Measurements from ENCODE around the gene SELENOK.

The SELENOK gene

GRCh38 chr3:53883008-53883407 is 8.7 kb downstream of the SELENOK start:
- no peak for DNase-seq (ENCODE audit: low read depth in 2 of 2)

DNA sequence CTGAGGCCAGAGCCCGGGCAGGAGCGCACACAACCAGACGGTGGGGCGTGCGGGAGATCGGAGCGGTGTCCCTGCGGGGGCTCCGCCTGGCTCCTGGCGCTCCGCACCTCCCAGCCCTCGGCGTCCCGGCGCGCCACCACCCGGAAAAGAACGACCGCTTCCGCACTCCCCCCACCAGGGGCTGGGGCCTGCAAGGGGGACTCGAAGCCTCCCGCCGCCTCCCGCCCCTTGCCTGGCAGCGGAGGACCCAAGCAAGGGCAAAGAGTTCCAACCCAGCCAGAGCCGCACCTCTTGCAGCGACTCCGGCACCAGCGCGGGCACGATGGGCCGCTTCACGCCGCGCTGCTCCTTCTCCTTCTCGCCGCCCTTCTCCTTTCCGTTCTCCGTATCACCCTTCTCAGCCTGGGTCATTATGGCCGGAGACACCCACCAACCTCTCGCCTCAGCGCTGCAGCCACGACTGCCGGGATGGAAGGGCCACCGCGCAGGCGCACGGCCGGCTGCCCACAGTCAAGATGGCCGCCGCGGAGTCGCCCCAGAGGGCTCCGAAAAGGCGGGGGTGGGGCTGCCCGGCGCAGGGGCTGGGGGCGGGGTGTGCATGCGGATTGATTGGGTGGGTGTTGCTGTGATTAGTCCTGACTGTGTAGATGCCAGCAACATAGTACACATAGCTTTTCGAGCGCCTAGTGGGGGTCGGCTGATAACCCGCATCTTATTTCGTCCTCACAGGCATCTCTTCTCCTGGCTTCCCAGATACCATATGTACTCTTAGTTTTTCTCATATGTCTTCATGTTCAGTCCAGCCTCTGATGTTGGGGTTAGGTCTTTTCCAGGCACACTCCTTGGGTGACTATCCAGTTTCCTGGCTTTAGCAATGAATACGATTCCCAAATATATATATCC is 9.7 kb downstream of the SELENOK start, which contains the start of gene ACTR8:
ACTR8 (minus strand) TSS at position 462 of the 903 bp plus-strand sequence; CDS start at position 411, 51 bp downstream.
- DNase-seq (ENCODE audit: low read depth in 2 of 2), result peak; percentile 72 to 78

DNA sequence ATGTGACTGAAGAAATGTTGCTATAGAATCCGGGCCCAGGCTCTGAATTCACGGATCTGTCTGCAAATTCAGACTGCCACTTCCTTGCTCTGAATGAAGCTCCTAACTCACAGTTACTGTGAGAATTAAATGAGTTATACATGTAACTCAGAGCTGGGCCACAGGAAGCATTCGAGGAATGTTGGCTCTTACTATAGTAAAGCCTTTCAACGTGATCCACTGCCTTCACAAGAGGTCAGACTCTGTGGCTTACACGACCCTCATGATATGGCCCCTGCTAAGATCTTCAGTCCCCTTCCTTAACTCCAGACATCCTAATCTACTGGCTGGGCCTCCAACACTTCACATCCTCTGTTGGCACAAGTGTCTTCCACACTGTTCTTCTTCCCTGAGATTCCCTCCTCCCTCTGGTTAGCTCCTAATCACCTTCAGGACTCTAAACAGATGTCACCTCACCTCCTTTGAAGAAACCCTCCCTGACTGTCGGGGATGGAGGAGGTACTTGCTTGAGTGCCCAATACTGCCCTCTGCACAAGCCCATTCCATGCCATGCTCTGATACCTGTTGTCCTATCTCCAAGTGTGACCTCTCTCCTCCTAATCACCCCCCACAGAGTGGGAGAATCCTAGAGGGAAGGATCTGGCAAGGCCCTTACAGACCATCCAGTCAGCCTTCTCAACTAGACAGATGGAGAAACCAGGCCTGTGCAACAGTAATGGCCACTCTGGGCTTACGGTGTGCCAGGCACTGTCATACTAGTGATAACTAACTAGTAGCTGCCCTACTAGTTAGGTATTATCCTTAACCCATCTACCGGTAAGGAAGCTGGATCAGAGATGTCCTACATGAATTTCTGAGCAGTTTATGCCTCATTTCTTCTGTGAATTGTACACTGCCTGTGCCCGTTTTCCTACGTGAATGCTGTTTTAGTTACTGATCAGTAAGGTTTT is 11.0 kb downstream of the SELENOK start:
- DNase-seq (ENCODE audit: low read depth in 2 of 2), result no peak

DNA sequence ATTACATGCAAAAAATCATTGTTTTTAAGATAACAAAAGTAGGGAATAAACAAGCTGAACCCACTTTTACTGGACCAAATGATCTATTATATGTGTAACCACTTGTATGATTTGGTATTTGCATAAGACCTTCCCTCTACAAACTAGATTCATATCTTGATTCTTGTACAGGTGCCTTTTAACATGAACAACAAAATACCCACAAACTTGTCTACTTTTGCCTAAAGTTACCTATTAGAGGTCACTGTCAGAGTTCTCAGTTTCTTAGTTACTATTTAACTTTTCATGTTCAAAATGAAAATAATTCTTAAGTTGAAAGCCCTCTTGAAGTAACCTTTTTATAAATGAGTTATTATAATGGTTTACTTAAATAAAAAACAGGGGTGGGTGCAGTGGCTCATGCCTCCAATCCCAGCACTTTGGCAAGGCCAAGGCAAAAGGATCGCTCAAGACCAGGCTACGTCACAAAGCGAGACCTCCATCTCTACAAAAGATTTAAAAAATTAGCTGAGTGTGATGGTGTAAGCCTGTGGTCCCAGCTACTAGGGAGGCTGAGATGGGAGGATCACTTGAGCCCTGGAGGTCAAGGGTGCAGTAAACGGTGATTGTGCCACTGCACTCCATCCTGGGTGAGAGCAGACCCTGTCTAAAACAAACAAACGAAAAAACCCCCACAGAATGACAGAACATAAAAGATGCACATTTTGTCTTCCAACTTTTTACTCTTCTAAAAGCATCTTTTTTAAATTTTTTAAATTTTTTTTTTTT is 25.7 kb downstream of the SELENOK start:
- no peak for DNase-seq (ENCODE audit: low read depth in 2 of 2)

DNA sequence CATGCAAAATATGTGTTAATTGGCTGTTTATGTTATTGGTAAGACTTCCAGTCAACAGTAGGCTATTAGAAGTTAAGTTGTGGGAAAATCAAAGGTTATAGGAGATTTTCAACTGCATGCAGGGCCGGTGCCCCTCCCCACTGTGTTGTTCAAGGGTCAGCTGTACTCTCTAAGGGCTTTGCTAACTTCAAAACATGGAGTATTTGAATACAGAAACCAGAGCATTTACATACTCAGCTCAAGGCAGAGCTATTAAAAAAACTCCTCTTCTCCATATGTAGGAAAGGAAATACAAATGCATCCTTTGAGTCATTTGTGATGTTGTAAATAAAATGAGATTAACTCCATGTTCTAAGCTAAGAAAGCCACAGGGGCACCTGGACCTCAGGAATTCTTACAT is 28.5 kb downstream of the SELENOK start:
- no peak for DNase-seq (ENCODE audit: low read depth in 2 of 2)

DNA sequence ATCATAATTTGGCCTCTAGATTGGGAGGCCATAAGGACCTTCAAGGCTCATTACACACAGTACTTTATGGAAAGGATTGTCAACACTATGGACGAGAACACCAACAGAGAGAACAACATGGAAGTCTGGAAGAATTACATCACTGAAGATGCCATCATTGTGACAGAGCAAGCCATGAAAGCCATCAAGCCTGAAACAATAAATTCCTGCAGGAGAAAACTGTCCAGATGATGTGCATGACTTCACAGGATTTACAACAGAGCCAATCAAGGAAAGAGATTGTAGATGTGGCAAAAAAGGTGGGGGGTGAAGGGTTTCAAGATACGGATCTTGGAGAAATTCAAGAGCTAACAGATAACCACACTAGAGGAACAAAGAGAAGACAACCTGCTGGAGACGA is 29.4 kb downstream of the SELENOK start:
- no peak for DNase-seq (ENCODE audit: low read depth in 2 of 2)

- no peak for DNase-seq (ENCODE audit: low read depth in 2 of 2)
Observed at GRCh38 chr3:53860196-53860595, 31.5 kb downstream of the SELENOK start.

GRCh38 chr3:53859178-53859577 is 32.5 kb downstream of the SELENOK start:
- no peak for DNase-seq (ENCODE audit: low read depth in 2 of 2)

DNA sequence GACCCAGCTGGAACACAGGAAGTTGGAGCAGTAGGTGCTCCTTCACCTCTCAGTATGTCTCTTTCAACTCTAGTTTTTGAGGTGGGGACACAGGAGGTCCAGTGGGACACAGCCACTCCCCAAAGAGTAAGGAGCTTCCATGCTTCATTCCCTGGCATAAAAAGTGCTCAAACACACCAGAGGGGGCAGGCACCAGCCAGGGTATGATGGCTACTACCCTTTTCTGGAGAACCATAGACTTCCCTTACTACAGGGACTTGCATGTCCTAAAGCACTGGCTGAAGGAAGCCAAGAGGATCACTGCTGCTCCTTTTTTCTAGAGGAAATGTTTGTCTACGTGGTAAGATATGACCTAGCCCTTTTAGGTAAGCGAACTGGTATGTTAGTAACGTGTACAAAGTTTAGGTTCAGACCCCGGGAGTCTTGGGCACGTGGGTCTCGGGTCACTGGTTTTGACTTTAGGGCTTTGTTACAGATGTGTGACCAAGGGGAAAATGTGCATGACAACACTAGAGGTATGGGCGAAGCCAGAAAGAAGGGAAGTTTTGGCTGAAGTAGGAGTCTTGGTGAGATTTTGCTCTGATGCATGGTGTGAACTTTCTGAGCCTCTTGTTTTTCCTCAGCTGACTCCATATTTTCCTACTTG is 33.4 kb downstream of the SELENOK start:
- DNase-seq (ENCODE audit: low read depth in 2 of 2), result no peak

DNA sequence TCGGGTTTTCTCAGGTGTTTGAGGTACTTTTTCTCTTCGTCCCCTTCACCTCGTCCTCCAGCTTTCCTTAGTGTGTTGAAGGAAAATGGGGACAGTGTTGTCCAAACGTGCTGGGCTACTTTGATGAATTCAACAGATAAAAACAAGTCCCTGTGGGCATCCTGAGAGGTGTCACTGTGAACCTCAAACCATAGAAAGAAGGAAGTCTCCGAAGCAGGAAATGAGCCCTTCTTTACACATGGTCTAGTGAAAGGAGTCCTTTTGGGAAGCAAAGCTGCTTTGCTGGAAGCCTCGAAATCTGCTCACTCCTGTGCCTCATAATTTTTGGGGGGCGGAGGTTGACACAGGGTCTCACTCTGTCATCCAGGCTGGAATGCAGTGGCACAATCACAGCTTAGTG is 34.7 kb downstream of the SELENOK start:
- DNase-seq (ENCODE audit: low read depth in 2 of 2), result no peak

GRCh38 chr3:53850895-53851294 is 40.8 kb downstream of the SELENOK start:
- no peak for DNase-seq (ENCODE audit: low read depth in 2 of 2)

DNA sequence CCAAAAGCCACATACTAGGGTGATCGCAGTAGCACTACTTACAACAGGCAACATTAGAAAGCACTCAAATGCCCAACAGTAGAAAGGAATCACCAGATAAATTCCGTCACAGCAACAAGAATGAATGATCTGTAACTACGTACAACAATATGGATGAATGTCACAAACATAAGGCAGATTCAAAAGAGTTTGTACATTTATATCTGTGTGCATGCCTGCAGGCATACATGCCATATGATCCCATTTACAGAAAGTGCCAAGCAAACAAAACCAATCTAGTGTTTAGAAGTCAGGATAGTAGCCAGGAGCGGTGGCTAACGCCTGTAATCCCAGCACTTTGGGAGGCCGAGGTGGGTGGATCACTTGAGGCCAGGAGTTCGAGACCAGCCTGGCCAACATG is 41.7 kb downstream of the SELENOK start:
- no peak for DNase-seq (ENCODE audit: low read depth in 2 of 2)

DNA sequence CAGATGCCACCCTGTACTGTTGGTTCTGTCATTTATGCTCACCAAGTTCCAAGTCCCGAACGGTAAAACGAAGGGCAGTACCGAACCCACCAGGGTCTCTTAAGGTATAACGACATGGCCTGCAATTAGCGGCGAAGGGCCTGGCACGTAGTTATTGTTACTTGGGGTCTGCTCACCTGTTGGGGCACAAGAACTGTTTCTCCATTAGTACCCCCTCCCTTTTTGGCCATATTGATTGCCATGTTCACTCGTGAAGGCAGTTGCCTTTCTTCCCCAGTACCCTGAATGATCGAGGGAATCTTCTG is 44.9 kb downstream of the SELENOK start:
- DNase-seq (ENCODE audit: low read depth in 2 of 2), result no peak

DNA sequence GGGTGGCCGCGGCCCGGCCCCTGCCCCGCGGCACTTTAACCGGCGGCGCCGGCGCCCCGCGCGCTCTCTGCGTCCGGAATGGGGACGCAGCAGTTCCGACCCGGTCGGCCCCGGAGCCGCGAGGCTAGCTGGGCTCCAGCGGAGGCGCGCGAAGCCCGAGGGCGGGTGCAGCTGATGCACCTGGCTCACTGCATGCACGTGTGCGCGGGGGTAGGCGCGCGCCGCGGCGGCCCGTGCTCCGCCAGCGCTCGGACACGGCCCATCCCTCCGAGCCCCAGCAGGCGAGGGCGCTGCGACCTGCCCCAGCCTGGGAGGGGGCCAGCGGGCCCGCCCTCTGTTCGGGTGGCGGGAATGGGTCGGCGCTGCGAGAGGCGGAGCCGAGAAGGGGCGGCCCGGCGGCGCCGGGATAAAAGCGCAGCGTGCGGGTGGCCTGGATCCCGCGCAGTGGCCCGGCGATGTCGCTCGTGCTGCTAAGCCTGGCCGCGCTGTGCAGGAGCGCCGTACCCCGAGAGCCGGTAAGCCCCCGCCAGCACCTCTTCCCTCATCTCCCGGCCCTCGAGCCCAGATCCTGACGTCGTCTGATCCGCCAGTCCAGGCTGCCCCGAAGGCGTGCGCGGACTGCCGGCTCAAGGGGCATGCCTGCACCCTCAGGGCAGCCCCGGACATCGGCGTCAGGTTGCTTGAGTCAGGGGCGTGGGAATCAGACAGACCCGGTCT is 45.4 kb downstream of the SELENOK start, which contains the start of the genes CHDH and IL17RB:
CHDH (minus strand) TSS at position 286 of the 717 bp plus-strand sequence. CDS start 22,411 bp downstream, outside the sequence.
IL17RB (plus strand) TSS at position 435 of the 717 bp plus-strand sequence; CDS start at position 456, 21 bp downstream.
- DNase-seq (ENCODE audit: low read depth in 2 of 2), result peak; percentile 12 to 19

DNA sequence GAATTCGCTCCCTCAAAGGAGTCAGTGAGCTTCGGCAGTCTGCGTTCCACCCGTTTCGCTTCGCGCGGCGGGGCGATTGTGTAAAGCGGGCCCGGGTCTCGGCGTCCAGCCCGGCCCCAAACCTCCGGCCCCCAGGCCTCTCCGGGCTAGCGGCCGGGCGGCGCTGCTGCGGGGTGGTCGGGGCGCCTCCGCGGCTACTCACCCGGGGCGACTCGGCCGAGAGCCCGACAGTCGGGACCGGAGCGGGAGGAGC is 45.9 kb downstream of the SELENOK start:
- no peak for DNase-seq (ENCODE audit: low read depth in 2 of 2)

DNA sequence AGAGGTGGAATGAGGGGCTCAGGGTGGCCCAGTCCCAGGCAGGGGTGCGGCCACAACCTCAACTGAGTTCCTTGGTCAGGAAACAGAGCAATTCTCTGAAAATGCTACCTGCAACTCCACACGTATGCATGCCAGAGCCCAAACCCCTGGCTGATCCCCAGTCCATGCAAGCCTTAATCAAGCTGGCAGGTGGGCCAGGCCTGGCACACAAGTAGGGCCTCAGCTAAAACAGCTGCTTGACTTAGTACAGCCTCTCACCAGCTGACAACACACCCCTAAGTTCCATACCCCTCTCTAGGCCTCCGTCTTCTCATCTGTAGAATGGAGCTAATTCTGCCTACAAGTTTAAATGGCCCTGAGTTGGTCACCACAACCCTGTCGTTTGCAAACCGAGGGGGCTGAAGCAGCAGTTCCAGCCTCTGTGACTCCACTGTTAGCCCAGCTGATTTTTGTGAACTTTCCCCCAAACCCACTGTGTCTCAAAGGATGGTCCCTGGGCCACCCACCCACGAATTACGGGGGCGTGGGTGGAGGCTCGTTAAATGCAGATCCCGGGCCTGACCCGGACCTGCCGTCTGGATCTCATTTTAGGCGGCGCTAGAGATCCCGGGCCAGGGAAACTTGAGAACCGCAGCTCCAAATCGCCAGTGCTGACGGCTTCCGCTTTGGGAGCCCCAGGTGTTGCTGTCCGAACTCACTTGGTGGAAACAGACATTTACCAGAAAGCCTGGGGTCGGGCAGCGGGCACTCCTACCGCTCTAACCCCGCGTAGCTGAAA is 46.4 kb downstream of the SELENOK start:
- no peak for DNase-seq (ENCODE audit: low read depth in 2 of 2)

- DNase-seq (ENCODE audit: low read depth in 2 of 2), result no peak
Observed at GRCh38 chr3:53844262-53845102, 47.2 kb downstream of the SELENOK start.

DNA sequence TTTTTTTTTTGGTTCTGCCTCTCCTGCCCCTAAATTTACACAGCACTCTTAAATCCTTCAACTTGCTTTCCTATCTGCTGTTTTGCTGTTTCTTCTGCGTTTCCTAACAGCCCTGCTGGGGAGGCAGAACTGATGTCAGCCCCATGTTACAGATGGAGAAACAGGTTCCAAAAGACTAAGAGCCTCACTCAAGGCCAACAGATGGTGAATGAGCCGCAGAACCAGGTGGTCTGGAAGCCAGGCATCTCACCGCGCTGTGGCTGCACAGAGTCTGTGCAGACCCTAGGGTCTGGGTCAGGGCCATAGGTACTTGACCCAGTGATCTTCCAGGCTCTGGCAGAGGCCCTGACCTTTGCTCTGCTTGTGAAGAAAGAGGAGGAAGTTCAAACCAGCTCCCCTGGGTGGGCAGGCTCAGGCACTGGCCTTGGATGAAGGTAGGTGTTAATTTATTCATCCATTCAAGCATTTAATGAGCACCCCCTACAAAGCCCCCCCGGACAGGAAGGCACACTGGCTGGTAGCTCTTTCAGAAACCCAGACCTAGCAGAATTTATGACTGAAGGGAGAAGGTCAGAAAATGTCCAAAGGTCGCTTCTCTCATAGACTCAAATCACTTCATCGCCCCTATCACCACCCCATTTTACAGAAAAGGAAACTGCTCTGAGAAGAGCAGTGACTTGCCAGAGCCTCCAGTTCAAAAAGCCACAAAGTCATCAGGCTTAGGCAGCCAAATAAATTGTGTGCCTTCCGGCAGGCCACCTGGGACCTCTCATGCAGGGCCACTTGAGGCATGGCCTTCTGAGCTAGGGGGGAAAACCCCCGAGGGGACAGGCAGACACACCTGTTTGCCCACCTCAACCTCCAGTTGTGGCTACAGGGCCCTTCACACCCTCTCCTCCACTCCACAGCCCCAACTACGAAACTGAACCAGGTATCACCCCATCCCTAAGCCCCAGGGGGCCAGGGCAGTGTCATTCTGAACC is 48.2 kb downstream of the SELENOK start:
- DNase-seq (ENCODE audit: low read depth in 2 of 2), result no peak

Measured in stimulated activated CD4-positive, alpha-beta T cell treated with anti-CD3 and anti-CD28 coated beads, Interleukin-4, amount 100 ng/mL, for 48 hours (primary cell).